ENCODE results near the gene ILDR2.

DNA sequence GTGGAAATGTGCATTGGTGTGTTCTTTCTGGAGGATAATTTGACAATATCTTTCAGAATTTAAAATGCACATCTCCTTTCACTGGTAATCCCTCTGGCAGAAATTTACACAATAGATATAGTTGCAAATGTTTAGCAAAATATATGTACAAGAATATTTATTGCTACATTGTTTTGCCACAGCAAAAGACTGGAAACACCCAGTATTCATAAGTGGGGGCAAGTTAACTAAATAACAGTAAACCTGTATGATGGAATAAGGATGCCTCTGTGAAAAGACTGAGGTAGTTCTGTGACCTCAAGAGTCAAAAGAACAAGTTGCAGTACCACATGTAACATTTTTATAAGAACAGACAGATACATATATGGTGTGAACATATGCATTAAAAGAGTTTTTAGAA is 85.6 kb downstream of the ILDR2 start:
- TF ChIP-seq, protein P1, sequence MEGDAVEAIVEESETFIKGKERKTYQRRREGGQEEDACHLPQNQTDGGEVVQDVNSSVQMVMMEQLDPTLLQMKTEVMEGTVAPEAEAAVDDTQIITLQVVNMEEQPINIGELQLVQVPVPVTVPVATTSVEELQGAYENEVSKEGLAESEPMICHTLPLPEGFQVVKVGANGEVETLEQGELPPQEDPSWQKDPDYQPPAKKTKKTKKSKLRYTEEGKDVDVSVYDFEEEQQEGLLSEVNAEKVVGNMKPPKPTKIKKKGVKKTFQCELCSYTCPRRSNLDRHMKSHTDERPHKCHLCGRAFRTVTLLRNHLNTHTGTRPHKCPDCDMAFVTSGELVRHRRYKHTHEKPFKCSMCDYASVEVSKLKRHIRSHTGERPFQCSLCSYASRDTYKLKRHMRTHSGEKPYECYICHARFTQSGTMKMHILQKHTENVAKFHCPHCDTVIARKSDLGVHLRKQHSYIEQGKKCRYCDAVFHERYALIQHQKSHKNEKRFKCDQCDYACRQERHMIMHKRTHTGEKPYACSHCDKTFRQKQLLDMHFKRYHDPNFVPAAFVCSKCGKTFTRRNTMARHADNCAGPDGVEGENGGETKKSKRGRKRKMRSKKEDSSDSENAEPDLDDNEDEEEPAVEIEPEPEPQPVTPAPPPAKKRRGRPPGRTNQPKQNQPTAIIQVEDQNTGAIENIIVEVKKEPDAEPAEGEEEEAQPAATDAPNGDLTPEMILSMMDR (conservative IDR thresholded peaks at IDR 0.05 in 1 of 2, IDR thresholded peaks at IDR 0.05 in 1 of 2; ENCODE audit: low read depth in 1 of 2, low read length in 2 of 2): no peak
- TF ChIP-seq EZH2 (IDR thresholded peaks at IDR 0.05; ENCODE audit: low read length, missing control alignments): no peak
